Astrocyte (in vitro differentiated cells and primary cell): ENCODE measurements around the gene SSTR5. TPM values are rescaled to one million over a fixed set of nuclear protein-coding genes. Genes with fewer than 3 reads are reported as not detected.

Experiments used
- DNase-seq: peaks from one replicate; pipeline ENCODE4 v3.0.0-alpha.2; 2010; ENCODE audit warnings: low read depth
- FAIRE-seq: peaks from 2 replicates; lab custom pipeline; 2011; peaks lifted over from hg19 to GRCh38; lab: Jason Lieb, UNC
- H2AFZ ChIP-seq: 2 replicates; pipeline ENCODE4 v1.6.0; 2012; ENCODE audit warnings: low read depth, low read length, inconsistent platforms
- H3K27ac ChIP-seq: 2 replicates; pipeline ENCODE4 v1.5.1; 2011; ENCODE audit warnings: low read depth, low read length, inconsistent platforms
- H3K27me3 ChIP-seq: 2 replicates; pipeline ENCODE4 v1.6.0; 2011; ENCODE audit warnings: low read length, inconsistent platforms; ENCODE audit not compliant: insufficient read depth
- H3K36me3 ChIP-seq: 2 replicates; pipeline ENCODE4 v1.5.1; 2011; ENCODE audit warnings: low read length, inconsistent platforms; ENCODE audit not compliant: insufficient read depth
- H3K4me1 ChIP-seq: 2 replicates; pipeline ENCODE4 v1.5.1; 2011; ENCODE audit warnings: low read length, inconsistent platforms; ENCODE audit not compliant: insufficient read depth
- H3K4me2 ChIP-seq: 2 replicates; pipeline ENCODE4 v1.6.0; 2012; ENCODE audit warnings: low read length, inconsistent platforms
- H3K4me3 ChIP-seq: 2 replicates; pipeline ENCODE4 v1.5.1; 2011; ENCODE audit warnings: low read depth, mild to moderate bottlenecking, low read length, inconsistent platforms; ENCODE audit not compliant: insufficient read depth
- H3K79me2 ChIP-seq: 2 replicates; pipeline ENCODE4 v1.6.0; 2012; ENCODE audit warnings: mild to moderate bottlenecking, low read length, inconsistent platforms; ENCODE audit not compliant: insufficient read depth
- H3K9ac ChIP-seq: 2 replicates; pipeline ENCODE4 v1.6.0; 2012; ENCODE audit warnings: mild to moderate bottlenecking, low read length, inconsistent platforms
- H3K9me3 ChIP-seq: 2 replicates; pipeline ENCODE4 v1.5.1; 2012; ENCODE audit warnings: low read depth, mild to moderate bottlenecking, low read length, inconsistent platforms; ENCODE audit not compliant: insufficient read depth
- H4K20me1 ChIP-seq: 2 replicates; pipeline ENCODE4 v1.6.0; 2012; ENCODE audit warnings: low read length, inconsistent platforms; ENCODE audit not compliant: insufficient read depth
- H3K27ac Mint-ChIP-seq: one replicate; pipeline ENCODE4 v1.8.0; 2021; ENCODE audit warnings: mild to moderate bottlenecking, mixed read lengths; ENCODE audit not compliant: unreplicated experiment
- H3K27me3 Mint-ChIP-seq: one replicate; pipeline ENCODE4 v1.8.0; 2021; ENCODE audit warnings: low read depth, mixed read lengths; ENCODE audit not compliant: unreplicated experiment
- H3K36me3 Mint-ChIP-seq: one replicate; pipeline ENCODE4 v1.8.0; 2021; ENCODE audit warnings: low read depth, mixed read lengths; ENCODE audit not compliant: unreplicated experiment
- H3K4me1 Mint-ChIP-seq: one replicate; pipeline ENCODE4 v1.8.0; 2021; ENCODE audit warnings: low read depth, mixed read lengths; ENCODE audit not compliant: unreplicated experiment
- H3K4me3 Mint-ChIP-seq: one replicate; pipeline ENCODE4 v1.8.0; 2021; ENCODE audit warnings: mild to moderate bottlenecking, moderate library complexity, mixed read lengths; ENCODE audit not compliant: unreplicated experiment
- H3K9me3 Mint-ChIP-seq: one replicate; pipeline ENCODE4 v1.8.0; 2021; ENCODE audit warnings: mild to moderate bottlenecking, mixed read lengths; ENCODE audit not compliant: unreplicated experiment
- EZH2 ChIP-seq: IDR thresholded peaks from 2 replicates; pipeline ENCODE4 v1.6.1; 2012; ENCODE audit warnings: mild to moderate bottlenecking, low read length, inconsistent platforms; ENCODE audit not compliant: insufficient read depth
- total RNA-seq: library from RNA; stranded (reverse); gene quantifications from 2 replicates; pipeline ENCODE4 v1.2.1, GENCODE V29; 2021
- TF ChIP-seq, protein P1 (sequence below): IDR thresholded peaks from 2 replicates; pipeline ENCODE4 v1.5.1; 2011; ENCODE audit warnings: low read depth, mild to moderate bottlenecking, inconsistent platforms, low read length, moderate library complexity; ENCODE audit not compliant: insufficient read depth

The SSTR5 gene
- total RNA-seq, 1 donor from 2014 or later = not detected

DNA sequence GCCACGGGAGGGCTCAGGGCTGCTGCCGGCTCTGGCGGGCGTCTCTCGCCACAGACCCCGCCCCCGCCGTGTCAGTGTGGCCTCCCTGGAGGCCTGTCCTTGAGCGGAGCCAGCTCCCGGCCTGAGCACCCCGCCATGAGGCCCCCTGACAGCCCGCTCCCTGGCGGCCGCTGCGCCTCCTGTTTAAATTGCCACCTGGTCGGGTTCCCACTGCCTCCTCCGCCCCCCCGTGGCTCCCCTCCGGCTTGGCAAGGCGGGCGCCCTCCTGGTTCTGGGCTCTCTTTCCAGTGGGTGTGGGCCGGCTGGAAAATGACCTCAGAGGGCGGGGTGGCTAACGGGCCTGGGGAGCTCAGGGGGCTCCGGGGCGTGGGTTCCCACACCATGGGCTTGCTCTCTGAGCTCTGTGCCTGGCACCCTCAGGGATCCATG, 42.1 kb upstream of the SSTR5 start:
- no peaks in the 10 kb centered on the region for H3K4me1 Mint-ChIP-seq
- Histone ChIP-seq H3K4me3 (no peak overlapping the region), H3K36me3 (no peaks in the 10 kb centered on the region), H3K9ac (no peak overlapping the region), H2AFZ (no peak overlapping the region), H4K20me1 (no peaks in the 10 kb centered on the region), H3K9me3 (peaks cover 9% of the 10 kb centered on the region), H3K27me3 (peaks cover 19% of the 10 kb centered on the region), H3K27ac (no peak overlapping the region), H3K4me1 (no peaks in the 10 kb centered on the region), H3K4me2 (no peak overlapping the region), H3K79me2 (no peaks in the 10 kb centered on the region)
- peaks cover 25% of the 10 kb centered on the region for H3K27me3 Mint-ChIP-seq
- no peak overlapping the region for H3K4me3 Mint-ChIP-seq
- no peak for FAIRE-seq
- TF ChIP-seq, protein P1, sequence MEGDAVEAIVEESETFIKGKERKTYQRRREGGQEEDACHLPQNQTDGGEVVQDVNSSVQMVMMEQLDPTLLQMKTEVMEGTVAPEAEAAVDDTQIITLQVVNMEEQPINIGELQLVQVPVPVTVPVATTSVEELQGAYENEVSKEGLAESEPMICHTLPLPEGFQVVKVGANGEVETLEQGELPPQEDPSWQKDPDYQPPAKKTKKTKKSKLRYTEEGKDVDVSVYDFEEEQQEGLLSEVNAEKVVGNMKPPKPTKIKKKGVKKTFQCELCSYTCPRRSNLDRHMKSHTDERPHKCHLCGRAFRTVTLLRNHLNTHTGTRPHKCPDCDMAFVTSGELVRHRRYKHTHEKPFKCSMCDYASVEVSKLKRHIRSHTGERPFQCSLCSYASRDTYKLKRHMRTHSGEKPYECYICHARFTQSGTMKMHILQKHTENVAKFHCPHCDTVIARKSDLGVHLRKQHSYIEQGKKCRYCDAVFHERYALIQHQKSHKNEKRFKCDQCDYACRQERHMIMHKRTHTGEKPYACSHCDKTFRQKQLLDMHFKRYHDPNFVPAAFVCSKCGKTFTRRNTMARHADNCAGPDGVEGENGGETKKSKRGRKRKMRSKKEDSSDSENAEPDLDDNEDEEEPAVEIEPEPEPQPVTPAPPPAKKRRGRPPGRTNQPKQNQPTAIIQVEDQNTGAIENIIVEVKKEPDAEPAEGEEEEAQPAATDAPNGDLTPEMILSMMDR = no peak
- no peak for TF ChIP-seq EZH2
- H3K9me3 Mint-ChIP-seq = no peaks in the 10 kb centered on the region
- no peaks in the 10 kb centered on the region for H3K36me3 Mint-ChIP-seq
- no peak overlapping the region for H3K27ac Mint-ChIP-seq
- DNase-seq = no peak

DNA sequence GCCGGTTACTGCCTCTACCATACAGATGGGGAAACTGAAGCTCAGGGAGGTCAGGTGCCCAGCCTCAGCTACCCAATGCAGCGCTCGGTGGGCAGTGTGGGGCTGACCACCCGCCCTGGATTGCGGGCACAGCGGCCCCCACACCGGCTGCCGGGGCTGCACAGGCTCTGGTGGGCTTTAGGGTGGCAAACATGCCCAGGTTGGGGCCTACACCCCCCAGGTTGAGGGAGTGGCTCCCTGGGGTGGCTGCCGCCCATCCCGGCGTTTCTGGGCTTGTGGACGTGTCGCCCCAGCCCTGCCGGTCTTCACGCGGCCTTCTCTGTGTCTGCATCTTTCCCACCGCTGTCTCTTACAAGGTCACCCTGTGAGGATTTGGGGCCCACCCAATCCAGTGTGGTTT, 40.9 kb upstream of the SSTR5 start:
- H3K4me1 ChIP-seq = peaks cover under 1% of the 10 kb centered on the region
- H3K27ac Mint-ChIP-seq = no peak overlapping the region
- peaks cover 18% of the 10 kb centered on the region for H3K27me3 Mint-ChIP-seq
- FAIRE-seq = no peak
- H3K36me3 Mint-ChIP-seq = no peaks in the 10 kb centered on the region
- no peaks in the 10 kb centered on the region for H3K4me1 Mint-ChIP-seq
- no peaks in the 10 kb centered on the region for H3K36me3 ChIP-seq
- H3K27me3 ChIP-seq = peaks cover 13% of the 10 kb centered on the region
- H2AFZ ChIP-seq = no peak overlapping the region
- no peaks in the 10 kb centered on the region for H3K79me2 ChIP-seq
- H4K20me1 ChIP-seq = no peaks in the 10 kb centered on the region
- H3K9me3 ChIP-seq = peaks cover 9% of the 10 kb centered on the region
- H3K4me2 ChIP-seq = no peak overlapping the region
- H3K9ac ChIP-seq = no peak overlapping the region
- H3K27ac ChIP-seq = no peak overlapping the region
- TF ChIP-seq, protein P1 = no peak
- no peak for TF ChIP-seq EZH2
- no peak overlapping the region for H3K4me3 ChIP-seq
- H3K9me3 Mint-ChIP-seq = no peaks in the 10 kb centered on the region
- DNase-seq = no peak
- H3K4me3 Mint-ChIP-seq = no peak overlapping the region

DNA sequence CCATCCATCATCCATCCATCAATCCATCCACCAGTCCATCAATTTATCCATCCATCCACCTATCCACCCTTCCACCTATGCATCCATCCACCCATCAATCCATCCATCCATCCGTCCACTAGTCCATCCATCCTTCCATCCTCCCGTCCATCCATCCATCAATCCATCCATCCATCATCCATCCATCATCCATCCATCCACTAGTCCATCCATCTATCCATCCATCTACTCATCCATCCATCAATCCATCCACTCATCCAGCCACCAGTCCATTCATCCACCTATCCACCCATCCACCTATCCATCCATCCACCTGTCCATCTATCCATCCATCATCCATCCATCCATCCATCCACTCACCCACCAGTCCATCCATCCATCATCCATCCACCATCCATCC, 39.9 kb upstream of the SSTR5 start:
- FAIRE-seq = no peak

More for the DNA sequence above, 39.9 kb upstream of the SSTR5 start:
- Histone ChIP-seq H3K4me2 (no peak overlapping the region), H3K4me1 (peaks cover 6% of the 10 kb centered on the region), H4K20me1 (no peaks in the 10 kb centered on the region), H3K36me3 (no peaks in the 10 kb centered on the region), H2AFZ (no peak overlapping the region), H3K9ac (no peak overlapping the region), H3K27ac (no peak overlapping the region), H3K27me3 (peaks cover 8% of the 10 kb centered on the region), H3K79me2 (no peaks in the 10 kb centered on the region), H3K4me3 (no peak overlapping the region), H3K9me3 (peaks cover 9% of the 10 kb centered on the region)
- H3K4me3 Mint-ChIP-seq = no peak overlapping the region
- peaks cover 10% of the 10 kb centered on the region for H3K27me3 Mint-ChIP-seq
- H3K27ac Mint-ChIP-seq = no peak overlapping the region
- H3K36me3 Mint-ChIP-seq = no peaks in the 10 kb centered on the region
- TF ChIP-seq, protein P1 = no peak
- TF ChIP-seq EZH2 = no peak
- H3K9me3 Mint-ChIP-seq = no peaks in the 10 kb centered on the region
- H3K4me1 Mint-ChIP-seq = no peaks in the 10 kb centered on the region
- DNase-seq = no peak
